NT2/D1 (cell line): ENCODE measurements around the gene PFKFB3.

Source experiments
- DNase-seq: peaks from one replicate; pipeline ENCODE4 v3.0.0-alpha.2; 2011; ENCODE audit warnings: low read depth, low spot score
- H3K27me3 ChIP-seq: 2 replicates; pipeline ENCODE4 v1.6.0; 2011; ENCODE audit warnings: mild to moderate bottlenecking; ENCODE audit not compliant: insufficient read length, insufficient read depth
- H3K36me3 ChIP-seq: 2 replicates; pipeline ENCODE4 v1.6.1; 2011; ENCODE audit warnings: mild to moderate bottlenecking, low read length, mixed read lengths; ENCODE audit not compliant: insufficient read depth, insufficient read length
- H3K4me1 ChIP-seq: 2 replicates; pipeline ENCODE4 v1.5.1; 2011; ENCODE audit not compliant: insufficient read depth, insufficient read length
- H3K4me3 ChIP-seq: 2 replicates; pipeline ENCODE4 v1.5.1; 2011; ENCODE audit warnings: low read depth; ENCODE audit not compliant: insufficient read length
- H3K9ac ChIP-seq: 2 replicates; pipeline ENCODE4 v1.6.0; 2011; ENCODE audit warnings: low read depth; ENCODE audit not compliant: insufficient read length
- H3K9me3 ChIP-seq: 2 replicates; pipeline ENCODE4 v1.5.1; 2011; ENCODE audit warnings: mild to moderate bottlenecking, low read length; ENCODE audit not compliant: insufficient read depth
- SUZ12 ChIP-seq: IDR thresholded peaks from 2 replicates; pipeline ENCODE4 v1.6.1; 2011; ENCODE audit not compliant: insufficient read length, insufficient read depth; ENCODE audit errors: extremely low read depth
- YY1 ChIP-seq: IDR thresholded peaks from 2 replicates; pipeline ENCODE4 v1.6.1; 2011; ENCODE audit not compliant: insufficient read length, insufficient read depth
- ZNF274 ChIP-seq: IDR thresholded peaks from 2 replicates; pipeline ENCODE4 v1.6.1; 2011; ENCODE audit warnings: mild to moderate bottlenecking, low read depth, low read length

Gene PFKFB3

DNA sequence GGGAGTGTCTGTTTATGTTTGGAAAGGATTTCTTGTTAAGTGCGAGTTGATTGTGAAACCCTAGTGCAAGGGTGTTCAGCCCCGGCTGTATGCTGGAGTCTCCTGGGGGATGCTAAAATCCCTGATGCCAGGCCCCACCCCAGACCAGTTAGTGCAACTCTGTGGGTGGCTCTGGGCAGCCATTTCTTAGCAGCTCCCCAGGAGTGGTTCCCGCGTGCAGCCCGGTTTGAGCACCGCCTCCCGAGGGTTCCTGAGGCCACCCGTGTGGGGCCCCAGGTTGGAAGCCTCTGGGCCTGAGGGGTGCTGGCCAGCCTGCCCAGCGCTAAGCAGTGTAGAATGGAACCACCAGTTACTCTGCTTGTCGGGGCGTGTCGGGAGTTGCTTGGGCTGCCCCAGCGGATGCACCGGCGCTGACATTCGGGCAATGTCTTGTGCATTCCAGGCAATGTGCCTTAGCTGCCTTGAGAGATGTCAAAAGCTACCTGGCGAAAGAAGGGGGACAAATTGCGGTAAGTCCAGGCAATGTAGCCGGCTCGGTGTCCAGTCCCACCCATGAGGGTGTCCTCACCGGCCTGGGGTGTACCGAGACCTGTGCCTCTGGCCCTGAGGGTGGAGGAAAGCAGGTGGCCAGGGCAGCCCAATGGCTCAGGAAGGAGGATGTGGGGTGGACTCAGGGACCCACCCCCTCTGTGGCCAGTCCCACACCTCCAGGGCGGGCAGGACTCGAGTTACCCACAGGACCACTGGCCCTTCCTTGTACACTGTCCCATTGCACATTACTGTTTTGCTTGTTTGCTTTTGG is 13.2 kb downstream of the PFKFB3 start:
- no peaks in the 10 kb centered on the region for H3K9me3 ChIP-seq
- TF ChIP-seq SUZ12: no peak
- no peak for TF ChIP-seq ZNF274
- no peak for TF ChIP-seq YY1
- H3K4me3 ChIP-seq: no peak overlapping the region
- H3K9ac ChIP-seq: no peak overlapping the region
- no peak for DNase-seq
- peaks cover 82% of the 10 kb centered on the region for H3K36me3 ChIP-seq
- peaks cover 8% of the 10 kb centered on the region for H3K4me1 ChIP-seq
- H3K27me3 ChIP-seq: no peaks in the 10 kb centered on the region

DNA sequence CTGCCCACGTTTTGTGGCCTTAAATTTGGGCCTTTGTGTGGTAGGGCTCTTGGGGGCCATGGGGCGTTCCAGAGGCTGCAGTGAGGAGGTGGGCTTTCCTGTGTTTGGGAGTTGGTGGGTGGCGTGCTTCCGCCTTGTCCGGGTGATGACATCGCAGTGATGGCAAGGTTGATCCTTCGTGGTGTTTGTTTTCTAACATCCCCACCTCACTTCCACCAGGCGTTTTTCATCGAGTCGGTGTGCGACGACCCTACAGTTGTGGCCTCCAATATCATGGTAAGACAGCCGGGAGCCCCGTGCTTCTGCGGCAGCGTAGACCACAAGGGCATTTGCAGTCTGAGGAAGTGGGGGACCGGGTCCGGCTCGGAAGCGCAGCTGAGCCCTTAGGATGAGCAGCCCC is 14.2 kb downstream of the PFKFB3 start:
- DNase-seq: no peak
- Histone ChIP-seq H3K9ac (no peak overlapping the region), H3K27me3 (no peaks in the 10 kb centered on the region), H3K4me3 (no peak overlapping the region), H3K4me1 (peaks cover 3% of the 10 kb centered on the region), H3K9me3 (no peaks in the 10 kb centered on the region), H3K36me3 (peaks cover 88% of the 10 kb centered on the region)
- TF ChIP-seq SUZ12: no peak
- TF ChIP-seq YY1: no peak
- TF ChIP-seq ZNF274: no peak

GRCh38 chr10:6217611-6218010 is 14.9 kb downstream of the PFKFB3 start:
- Histone ChIP-seq H3K27me3 (no peaks in the 10 kb centered on the region), H3K9ac (no peak overlapping the region), H3K9me3 (no peaks in the 10 kb centered on the region), H3K36me3 (peaks cover 91% of the 10 kb centered on the region), H3K4me1 (peaks cover 3% of the 10 kb centered on the region), H3K4me3 (no peak overlapping the region)
- TF ChIP-seq SUZ12: no peak
- no peak for DNase-seq

DNA sequence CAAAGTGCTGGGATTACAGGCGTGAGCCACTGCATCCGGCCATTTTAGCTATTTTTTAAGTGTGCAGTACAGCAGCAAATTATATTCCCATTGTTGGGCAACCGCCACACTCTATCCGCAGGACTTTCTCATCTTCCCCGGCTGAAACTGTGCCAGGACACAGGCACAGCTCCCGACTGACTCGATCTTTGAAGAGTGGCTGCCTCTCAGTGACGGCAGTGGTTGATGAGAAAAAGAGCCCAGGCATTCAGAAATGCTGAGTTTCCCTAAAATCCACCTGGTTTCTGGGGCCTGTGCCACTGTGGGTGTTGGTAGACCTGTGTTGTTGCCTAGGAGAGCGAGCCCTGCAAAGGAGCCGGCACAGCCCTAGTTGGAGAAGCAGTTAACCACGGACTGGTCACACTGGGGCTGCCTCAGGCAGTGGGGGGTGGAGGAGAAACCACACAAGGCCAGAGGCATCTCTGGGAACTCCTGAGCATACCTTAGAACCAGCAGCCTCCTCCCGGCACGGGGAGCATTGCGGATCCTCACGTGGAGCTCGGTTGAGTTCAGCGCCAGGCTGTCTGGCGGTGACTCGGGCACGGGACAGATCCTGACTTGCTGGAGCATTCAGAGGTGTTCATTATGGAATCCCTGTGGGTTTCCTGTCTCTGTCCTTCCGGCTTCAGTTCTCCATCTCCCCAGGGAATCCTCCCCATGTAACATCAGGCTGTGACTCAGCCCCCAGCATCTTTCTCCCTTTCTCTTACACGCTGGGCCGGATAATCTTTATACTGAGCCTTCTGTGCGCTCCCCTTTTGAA is 16.2 kb downstream of the PFKFB3 start:
- no peak overlapping the region for H3K9ac ChIP-seq
- H3K36me3 ChIP-seq: peaks cover 93% of the 10 kb centered on the region
- no peak overlapping the region for H3K4me3 ChIP-seq
- H3K9me3 ChIP-seq: no peaks in the 10 kb centered on the region
- no peak for DNase-seq
- no peaks in the 10 kb centered on the region for H3K27me3 ChIP-seq
- peaks cover 3% of the 10 kb centered on the region for H3K4me1 ChIP-seq
- no peak for TF ChIP-seq ZNF274
- TF ChIP-seq SUZ12: no peak
- no peak for TF ChIP-seq YY1

DNA sequence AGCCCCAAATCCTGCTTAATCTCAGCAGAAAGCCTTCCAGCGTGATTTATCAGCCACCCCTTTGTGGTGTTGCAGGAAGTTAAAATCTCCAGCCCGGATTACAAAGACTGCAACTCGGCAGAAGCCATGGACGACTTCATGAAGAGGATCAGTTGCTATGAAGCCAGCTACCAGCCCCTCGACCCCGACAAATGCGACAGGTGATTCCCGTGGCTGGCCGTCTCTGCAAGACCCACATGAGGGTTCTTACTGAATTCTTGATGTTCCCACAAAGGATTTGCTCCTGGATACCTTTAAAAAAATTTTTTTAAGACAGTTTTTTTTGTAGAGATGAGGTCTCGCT is 16.7 kb downstream of the PFKFB3 start:
- Histone ChIP-seq H3K27me3 (no peaks in the 10 kb centered on the region), H3K4me3 (no peak overlapping the region), H3K9me3 (no peaks in the 10 kb centered on the region), H3K9ac (no peak overlapping the region), H3K4me1 (peaks cover 3% of the 10 kb centered on the region), H3K36me3 (peaks cover 93% of the 10 kb centered on the region)
- no peak for TF ChIP-seq ZNF274
- TF ChIP-seq YY1: no peak
- TF ChIP-seq SUZ12: no peak
- DNase-seq: no peak

GRCh38 chr10:6220418-6221191 is 17.9 kb downstream of the PFKFB3 start:
- no peak overlapping the region for H3K9ac ChIP-seq
- H3K36me3 ChIP-seq: peaks cover 92% of the 10 kb centered on the region
- H3K27me3 ChIP-seq: no peaks in the 10 kb centered on the region
- H3K4me1 ChIP-seq: no peaks in the 10 kb centered on the region
- no peak for DNase-seq
- no peak for TF ChIP-seq SUZ12
- no peak for TF ChIP-seq ZNF274
- no peak for TF ChIP-seq YY1
- no peaks in the 10 kb centered on the region for H3K9me3 ChIP-seq
- no peak overlapping the region for H3K4me3 ChIP-seq
